GM18519 (cell line): Measurements from ENCODE around the gene DNAJC17.

ENCODE experiments used
- ATAC-seq: cut with Tn5 transposase; IDR thresholded peaks from one replicate; pipeline ENCODE4 v1.9.1; 2021; ENCODE audit warnings: mild to moderate bottlenecking, moderate library complexity; ENCODE audit not compliant: unreplicated experiment, low FRiP score

Gene DNAJC17

DNA sequence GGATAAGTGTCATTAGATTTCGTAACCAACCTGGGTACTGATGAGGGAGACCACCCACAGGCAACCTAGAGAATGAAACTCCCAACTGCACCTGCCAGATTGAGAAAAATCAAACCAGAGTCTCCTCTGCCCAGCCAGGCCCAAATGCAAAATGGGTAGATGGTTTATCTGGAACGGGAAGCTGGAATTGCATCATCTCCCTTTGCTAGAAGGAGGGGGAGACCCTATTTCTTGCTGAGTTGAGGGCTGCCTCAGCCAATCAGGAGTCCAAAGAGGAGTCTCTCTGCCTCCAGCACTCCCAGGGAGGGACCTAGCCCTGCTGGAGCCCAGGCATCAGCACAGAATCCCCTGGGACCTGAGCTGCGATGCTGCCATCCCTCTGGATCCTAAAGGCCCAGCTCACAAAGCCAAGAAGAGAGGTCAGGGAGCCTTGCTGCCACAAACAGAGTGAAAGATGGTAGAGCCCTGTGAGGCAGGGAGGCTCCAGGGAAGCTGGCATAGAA is 60.3 kb downstream of the DNAJC17 start:
- ATAC-seq = no peak

DNA sequence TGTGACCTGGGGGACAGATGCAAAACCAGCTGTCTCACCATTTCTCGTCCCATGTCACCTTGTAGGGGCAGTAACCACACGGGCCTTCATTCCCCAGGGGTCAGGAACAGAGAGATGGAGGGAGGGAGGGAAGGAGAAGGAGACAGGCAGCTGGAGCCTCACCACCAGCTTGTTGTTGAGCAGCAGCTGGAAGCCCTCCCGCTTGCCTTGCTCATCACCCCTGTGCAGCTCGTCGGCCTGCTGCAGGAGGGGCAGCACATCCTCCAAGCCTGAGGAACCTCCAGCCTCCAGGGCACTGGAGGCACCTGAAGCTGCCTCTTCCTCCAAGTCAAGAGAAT is 62.5 kb downstream of the DNAJC17 start:
- ATAC-seq = no peak

DNA sequence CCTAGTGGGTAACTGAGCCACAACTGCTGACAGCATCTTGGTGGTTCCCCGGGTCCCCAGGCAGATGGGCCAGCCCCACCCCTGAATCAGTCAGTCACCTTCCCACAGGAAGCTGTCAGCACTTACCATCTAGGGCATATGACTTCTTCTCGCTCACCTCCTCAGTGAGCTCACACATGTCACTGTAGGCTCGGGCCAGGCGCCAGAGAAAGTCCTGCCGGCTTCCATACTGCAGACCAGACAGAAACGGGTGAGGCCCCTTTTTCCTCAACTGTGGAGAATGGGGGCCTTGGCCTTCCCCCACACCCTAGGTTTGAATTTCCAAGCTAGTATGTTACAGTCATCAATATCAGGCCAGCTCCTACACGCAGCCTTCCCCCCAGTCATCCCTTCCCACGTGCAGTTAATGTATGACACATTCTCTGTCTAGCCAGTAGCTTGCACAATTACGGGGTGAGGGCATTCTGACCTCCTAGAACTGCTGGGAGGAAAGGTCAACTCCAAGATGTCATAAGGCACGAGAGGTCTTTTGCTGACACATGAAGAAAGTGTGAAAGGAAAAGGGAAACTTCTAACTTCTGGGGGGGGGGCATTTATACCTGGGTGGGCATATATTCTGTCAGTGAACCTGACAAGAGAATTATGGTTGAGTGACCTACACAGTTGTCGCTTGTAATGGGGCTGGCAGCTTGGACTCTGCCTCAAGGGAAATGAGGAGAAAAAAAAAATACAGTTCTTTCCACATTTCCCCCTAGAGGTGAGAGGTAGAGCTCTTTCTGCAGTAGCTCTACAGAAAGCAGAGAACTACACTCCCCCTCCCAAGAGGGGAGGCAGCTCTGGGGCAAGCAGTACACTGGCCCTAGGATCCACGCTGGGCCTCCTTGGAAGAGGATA is 63.1 kb downstream of the DNAJC17 start:
- no peak for ATAC-seq

DNA sequence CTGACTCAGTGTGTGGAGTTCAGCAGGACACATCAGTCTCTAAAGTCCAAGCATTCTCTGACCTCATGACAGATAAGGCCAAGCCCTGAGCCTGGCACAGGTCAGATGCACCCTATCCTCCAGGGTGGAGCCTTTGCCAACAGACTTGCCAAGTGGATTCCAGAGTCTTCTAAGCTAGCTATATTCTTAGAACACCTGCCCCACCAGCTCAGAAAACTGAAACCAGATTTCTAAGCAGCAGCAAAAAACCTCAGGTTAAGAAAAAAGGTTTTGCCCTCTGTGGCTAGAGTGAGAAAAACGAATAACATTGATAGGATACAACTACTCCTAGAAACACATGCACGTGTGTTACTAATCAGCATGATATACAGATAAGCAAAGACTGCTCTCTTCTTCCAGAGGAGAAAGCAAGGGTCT is 63.8 kb downstream of the DNAJC17 start:
- ATAC-seq = no peak

DNA sequence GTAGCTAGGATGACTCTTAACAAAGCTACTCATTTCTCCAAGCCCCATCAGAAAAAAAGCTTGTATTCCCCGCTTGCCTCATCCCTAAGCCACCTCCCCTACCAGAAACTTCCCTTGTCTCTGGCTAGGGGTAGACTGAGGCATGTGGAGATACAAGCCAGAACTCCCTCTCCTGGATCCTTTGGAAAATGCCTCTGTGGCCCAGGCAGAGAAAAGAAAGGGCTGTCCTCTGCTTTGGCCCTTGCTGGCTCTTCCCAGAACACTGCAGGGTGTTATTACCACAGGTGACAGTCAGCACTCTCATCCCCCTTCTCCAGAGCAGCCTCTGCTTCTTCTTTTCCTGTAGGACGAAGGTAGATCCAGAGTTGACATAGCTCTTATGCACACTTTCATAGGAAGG is 67.4 kb downstream of the DNAJC17 start:
- ATAC-seq = no peak

DNA sequence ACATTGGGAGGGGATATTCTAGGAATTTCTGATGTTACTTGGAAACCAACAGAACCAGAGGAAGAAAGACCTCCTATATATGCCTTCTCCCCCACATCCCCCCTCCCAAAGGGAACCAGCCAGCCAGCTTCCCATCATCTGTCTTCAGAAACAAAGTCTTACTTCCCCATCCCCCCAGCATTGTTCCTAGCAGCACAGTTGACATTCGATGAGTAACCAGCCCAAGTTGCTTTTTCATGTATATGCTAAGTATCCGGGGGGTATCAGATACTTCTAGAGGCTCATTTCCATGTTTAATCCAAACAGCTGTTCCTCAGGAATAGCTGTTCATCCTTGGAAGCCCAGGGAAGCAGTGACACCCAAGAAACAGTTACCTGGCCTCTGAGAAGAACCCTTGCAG is 68.2 kb downstream of the DNAJC17 start:
- no peak for ATAC-seq

DNA sequence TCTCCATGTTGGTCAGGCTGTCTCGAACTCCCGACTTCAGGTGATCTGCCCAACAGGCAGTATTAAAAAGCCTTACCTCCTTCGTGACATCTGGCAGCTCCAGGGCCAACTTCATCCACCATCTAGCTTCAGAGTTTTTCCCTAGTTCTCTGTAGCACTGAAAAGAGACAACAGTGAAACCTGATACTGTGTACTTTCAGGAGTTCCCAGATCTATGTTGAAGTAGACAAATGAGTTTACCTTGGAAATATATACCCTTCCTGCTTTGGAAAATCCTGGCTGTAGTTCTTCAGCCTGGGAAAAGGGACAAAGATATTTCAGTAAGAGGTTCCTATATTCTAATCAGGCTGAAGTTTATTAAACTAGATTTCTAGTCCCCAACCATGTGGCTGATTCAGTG is 70.2 kb downstream of the DNAJC17 start:
- ATAC-seq = no peak

DNA sequence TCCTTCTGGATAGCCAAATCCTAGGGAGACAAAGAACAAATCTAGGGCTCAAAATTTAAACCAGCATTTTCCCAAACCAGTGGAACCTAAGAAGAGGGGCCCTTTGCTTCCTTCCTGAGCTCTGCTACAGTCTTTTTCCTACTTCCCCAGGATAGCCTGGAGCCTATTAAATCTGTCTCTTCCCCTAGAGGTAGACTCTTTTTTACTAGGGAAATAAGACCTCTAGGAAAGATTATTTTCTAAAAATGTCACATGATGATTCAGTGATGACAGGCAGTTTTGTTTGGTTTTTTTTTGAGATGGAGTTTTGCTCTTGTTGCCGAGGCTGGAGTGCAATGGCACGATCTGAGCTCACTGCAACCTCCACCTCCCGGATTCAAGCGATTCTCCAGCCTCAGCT is 70.7 kb downstream of the DNAJC17 start:
- no peak for ATAC-seq

DNA sequence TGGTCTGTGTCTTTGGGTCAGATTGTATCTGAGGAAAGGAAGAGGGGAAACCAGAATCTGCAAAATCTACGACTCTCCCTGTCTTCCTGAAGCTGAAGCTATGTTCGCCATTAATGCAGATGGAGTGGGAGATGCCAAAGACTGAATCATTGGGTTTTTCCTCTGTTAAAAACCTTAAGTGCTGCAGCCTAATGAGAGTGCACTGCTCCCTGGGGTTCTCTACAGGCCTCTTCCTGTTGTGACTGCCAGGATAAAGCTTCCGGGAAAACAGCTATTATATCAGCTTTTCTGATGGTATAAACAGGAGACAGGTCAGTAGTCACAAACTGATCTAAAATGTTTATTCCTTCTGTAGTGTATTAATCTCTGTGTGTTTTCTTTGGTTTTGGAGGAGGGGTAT is 76.2 kb downstream of the DNAJC17 start:
- ATAC-seq = no peak

DNA sequence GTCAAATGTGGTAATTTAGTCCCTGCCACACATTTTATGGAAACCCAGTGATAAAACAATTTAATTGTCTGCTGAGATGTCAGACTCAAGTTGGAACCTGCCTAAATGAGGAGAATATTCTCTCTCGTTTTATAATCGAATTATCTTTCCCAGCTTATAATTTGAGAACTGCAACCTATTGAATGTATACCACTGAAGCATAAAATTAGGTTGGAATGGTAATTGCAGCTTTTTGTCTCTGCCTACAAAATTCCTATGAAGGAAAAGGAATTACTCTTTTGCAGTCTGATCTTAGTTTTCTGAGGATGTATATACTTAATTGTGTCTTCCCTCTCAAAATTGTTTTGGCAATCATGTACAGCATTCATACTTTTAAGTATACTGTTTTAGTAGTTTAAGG is 83.4 kb downstream of the DNAJC17 start:
- no peak for ATAC-seq

DNA sequence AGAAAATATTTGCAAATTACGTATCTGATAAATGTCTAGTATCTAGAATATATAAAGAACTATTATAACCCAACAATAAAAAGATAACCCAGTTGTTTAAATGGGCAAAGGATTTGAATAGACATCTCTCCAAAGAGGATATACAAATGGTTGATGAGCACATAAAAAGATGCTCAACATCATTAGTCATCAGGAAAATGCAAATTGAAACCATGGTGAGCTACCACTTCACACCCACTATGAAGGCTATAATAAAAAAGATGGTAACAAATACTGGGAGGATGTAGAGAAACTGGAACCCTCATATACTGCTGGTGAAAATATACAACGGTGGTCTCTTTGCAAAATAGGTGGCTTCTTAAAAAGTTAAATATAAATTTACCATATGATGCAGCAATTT is 84.3 kb downstream of the DNAJC17 start:
- no peak for ATAC-seq

DNA sequence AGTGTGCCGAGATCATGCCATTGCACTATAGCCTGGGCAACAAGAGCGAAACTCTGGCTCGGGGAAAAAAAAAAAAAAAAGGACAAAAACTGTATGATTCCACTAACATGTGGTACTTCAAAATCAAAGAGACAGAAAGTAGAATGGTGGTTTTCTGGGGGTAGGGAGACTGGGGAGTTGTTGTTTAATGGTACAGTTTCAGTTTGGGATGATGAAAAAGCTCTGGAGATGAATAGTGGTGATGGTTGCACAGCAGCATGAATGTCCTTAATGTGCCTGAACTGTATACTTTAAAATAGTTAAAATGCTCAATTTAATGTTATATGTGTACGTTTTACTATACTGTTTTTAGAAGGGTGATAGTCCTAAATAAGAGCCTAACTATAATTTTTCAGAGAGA is 84.9 kb downstream of the DNAJC17 start:
- no peak for ATAC-seq

DNA sequence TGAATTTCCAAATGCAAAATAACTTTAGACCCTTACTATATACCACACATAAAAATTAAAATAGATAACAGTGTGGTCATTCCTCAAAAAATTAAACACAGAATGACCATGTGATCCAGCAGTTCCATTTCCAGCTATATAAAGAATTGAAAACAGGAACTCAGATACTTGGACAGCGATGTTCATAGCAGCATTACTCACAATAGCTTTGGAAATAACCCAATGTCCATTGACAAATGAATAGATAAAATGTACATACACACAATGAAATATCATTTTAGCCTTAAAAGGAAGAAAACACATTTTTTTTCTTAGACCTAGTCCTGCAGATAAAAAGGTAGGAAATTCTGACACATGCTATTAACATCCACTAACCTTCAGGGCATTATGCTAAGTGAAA is 85.6 kb downstream of the DNAJC17 start:
- ATAC-seq = no peak

DNA sequence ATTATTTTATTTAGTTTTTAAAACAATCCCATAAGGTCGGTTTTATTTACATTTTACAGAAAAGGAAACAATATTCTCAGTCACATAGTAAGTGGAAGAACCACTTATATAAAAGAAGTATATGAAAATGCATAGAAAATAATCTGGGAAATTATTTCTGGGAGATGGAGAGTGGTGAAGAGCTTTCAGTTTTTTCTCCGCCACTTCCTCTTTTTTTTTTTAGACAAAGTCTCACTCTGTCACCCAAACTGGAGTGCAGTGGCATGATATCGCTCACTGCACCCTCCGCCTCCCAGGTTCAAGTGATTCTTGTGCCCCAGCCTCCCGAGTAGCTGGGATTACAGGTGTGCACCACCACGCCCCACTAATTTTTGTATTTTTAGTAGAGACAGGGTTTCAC is 91.1 kb downstream of the DNAJC17 start:
- no peak for ATAC-seq
